GM12878 (cell line): ENCODE data around the gene CDK11A. TPM values are rescaled to one million over a fixed set of nuclear protein-coding genes. Genes with fewer than 3 reads are reported as not detected.
"Not testable (repeated sequence)": the region's sequence is repeated elsewhere in the genome, so short reads cannot be mapped to it uniquely, and the experiment has no call there.

Experiments
- ATAC-seq: fragments of 200-7000 bp; cut with Tn5 transposase; 3 replicates; pipeline ENCODE4 v1.9.1; 2020; ENCODE audit warnings: mild to moderate bottlenecking, moderate library complexity
- BruUV-seq: library from RNA; stranded (reverse); fragments of 400-500 nt; replicated peaks from 2 replicates; lab custom pipeline; 2021; lab: Mats Ljungman, UMichigan
- CTCF ChIA-PET: fragments of 300-600 bp; sonication (Branson Sonifier 250); formaldehyde crosslinking; extraction: SDS; loops from one replicate; lab custom pipeline; 2021; ENCODE audit warnings: inconsistent platforms; lab: Yijun Ruan, JAX
- POLR2A ChIA-PET: fragments of 350-600 bp; formaldehyde crosslinking; extraction: SDS; loops from one replicate; lab custom pipeline; 2021; ENCODE audit warnings: inconsistent platforms; lab: Charles Lee
- RAD21 ChIA-PET: fragments of 300-600 bp; sonication (Branson Sonifier 250); formaldehyde crosslinking; loops from one replicate; lab custom pipeline; 2023; ENCODE audit warnings: antibody characterized with exemption; ENCODE audit not compliant: unreplicated experiment; lab: Charles Lee
- SMC1A ChIA-PET: fragments of 300-600 bp; sonication (Branson Sonifier 250); formaldehyde crosslinking; loops from one replicate; lab custom pipeline; 2023; ENCODE audit not compliant: unreplicated experiment, uncharacterized antibody; lab: Charles Lee
- DNase-seq: peaks from one replicate; pipeline ENCODE4 v3.0.0-alpha.2; 2011; ENCODE audit warnings: low read depth, low spot score
- FAIRE-seq: peaks from 3 replicates; lab custom pipeline; 2011; peaks lifted over from hg19 to GRCh38; lab: Jason Lieb, UNC
- H2AFZ ChIP-seq: 2 replicates; pipeline ENCODE4 v1.6.0; 2011; ENCODE audit warnings: low read depth, low read length, control low read depth; ENCODE audit not compliant: control insufficient read depth
- H3K27ac ChIP-seq: 2 replicates; pipeline ENCODE4 v1.5.1; 2011; ENCODE audit warnings: control low read depth; ENCODE audit not compliant: control insufficient read depth, insufficient read depth
- H3K27me3 ChIP-seq, 2 experiments: replicated peaks in 1 of 2; 2 replicates each; pipeline versions ENCODE4 v1.6.0 to v1.6.1; 2011; ENCODE audit warnings: low read length in 1 of 2; ENCODE audit not compliant: control insufficient read depth in 2 of 2, insufficient read depth in 2 of 2
- H3K36me3 ChIP-seq, 2 experiments: 2 replicates each; pipeline ENCODE4 v1.5.1; 2011; ENCODE audit warnings: low read length in 1 of 2; ENCODE audit not compliant: control insufficient read depth in 2 of 2, insufficient read depth in 2 of 2
- H3K4me1 ChIP-seq: 2 replicates; pipeline ENCODE4 v1.6.1; 2011; ENCODE audit warnings: mild to moderate bottlenecking, low read length, moderate library complexity, mixed read lengths; ENCODE audit not compliant: control insufficient read depth, insufficient read depth
- H3K4me2 ChIP-seq: 2 replicates; pipeline ENCODE4 v1.6.0; 2011; ENCODE audit warnings: control low read depth; ENCODE audit not compliant: control insufficient read depth, insufficient read depth
- H3K4me3 ChIP-seq: fragments of 200-600 bp; sonication (generic); 2 replicates; pipeline ENCODE4 v1.5.1; 2016
- H3K79me2 ChIP-seq: 2 replicates; pipeline ENCODE4 v1.6.0; 2011; ENCODE audit warnings: low read length; ENCODE audit not compliant: control insufficient read depth, insufficient read depth
- H3K9ac ChIP-seq: 2 replicates; pipeline ENCODE4 v1.8.0; 2011; ENCODE audit warnings: low read length, control low read depth, mixed read lengths; ENCODE audit not compliant: control insufficient read depth, insufficient read depth
- H3K9me3 ChIP-seq: replicated peaks from 3 replicates; pipeline ENCODE4 v1.5.1; 2011; ENCODE audit warnings: mild to moderate bottlenecking, low read length; ENCODE audit not compliant: control insufficient read depth, insufficient read depth
- H4K20me1 ChIP-seq: 2 replicates; pipeline ENCODE4 v1.6.0; 2011; ENCODE audit not compliant: control insufficient read depth, insufficient read depth
- ASH2L ChIP-seq: fragments of 300-600, 200-600 bp; sonication (generic); IDR thresholded peaks from 2 replicates; pipeline ENCODE4 v1.6.1; 2017; ENCODE audit warnings: low read depth, mild to moderate bottlenecking, borderline replicate concordance
- ATF7 ChIP-seq: fragments of 450-650 bp; IDR thresholded peaks from 2 replicates; pipeline ENCODE4 v1.6.1; 2016; ENCODE audit warnings: low read depth, mild to moderate bottlenecking
- KLF5 ChIP-seq: fragments of 450-650 bp; IDR thresholded peaks from 2 replicates; pipeline ENCODE4 v1.6.1; 2014; ENCODE audit warnings: mild to moderate bottlenecking; ENCODE audit not compliant: partially characterized antibody
- POLR2AphosphoS5 ChIP-seq: IDR thresholded peaks from 2 replicates; pipeline ENCODE4 v1.6.1; 2011; ENCODE audit warnings: mild to moderate bottlenecking, low read length, inconsistent platforms
- SPI1 ChIP-seq: IDR thresholded peaks from 2 replicates; pipeline ENCODE4 v1.6.1; 2011; ENCODE audit warnings: low read depth, mild to moderate bottlenecking, low read length, moderate library complexity, borderline replicate concordance; ENCODE audit not compliant: insufficient read depth
- SRF ChIP-seq, 2 experiments: IDR thresholded peaks; 2 replicates each; pipeline ENCODE4 v1.6.1; 2011; ENCODE audit warnings: low read depth in 2 of 2, low read length in 2 of 2, mild to moderate bottlenecking in 1 of 2, moderate library complexity in 1 of 2
- WGBS: methylation state at CpG from one replicate; pipeline ENCODE4 v1.1.6; 2016; ENCODE audit warnings: low lambda C conversion rate; ENCODE audit not compliant: insufficient replicate concordance, insufficient coverage; ENCODE audit errors: missing lambda C conversion rate; 5-methylcytosine and 5-hydroxymethylcytosine counted together
- in situ Hi-C: fragments of 300-500 bp; cut with MboI; formaldehyde crosslinking; loops from 9 replicates; pipeline ENCODE4 v1.14.3; 2018; ENCODE audit warnings: mixed read lengths
- intact Hi-C: fragments of 100-400 bp; cut with micrococcal nuclease; formaldehyde crosslinking; loops from one replicate; pipeline ENCODE4 v1.14.2; 2022; ENCODE audit not compliant: unreplicated experiment
- polyA plus RNA-seq, 11 experiments: library from polyadenylated mRNA; depleted of rRNA in 4 of 11; unstranded in 6 of 11; stranded (reverse) in 5 of 11; fragments of >200 nt; fragmentation: Nextera tagmentation in 4 of 11; fragmentation: Illumina TruSeq in 1 of 11; extraction: Ambion mirVana in 4 of 11; extraction: Trizol in 1 of 11; gene quantifications; 1 replicate in 1 of 11; 2 replicates in 10 of 11; pipeline versions ENCODE4 v1.2.1 to v1.2.3, GENCODE V29; 2011 to 2016; ENCODE audit warnings: inconsistent platforms in 2 of 11, missing spikeins in 2 of 11, low read depth in 1 of 11
- total RNA-seq, 4 experiments: library from RNA; depleted of rRNA in 3 of 4; stranded (reverse); fragments of >200 nt in 3 of 4; fragmentation: Illumina TruSeq in 1 of 4; extraction: Trizol in 1 of 4; gene quantifications; 2 replicates each; pipeline versions ENCODE4 v1.2.1 to v1.2.3, GENCODE V29; 2013 to 2021
- TF ChIP-seq, protein P1 (sequence below): fragments of 450-650 bp; IDR thresholded peaks from 2 replicates; pipeline ENCODE4 v1.6.1; 2016; ENCODE audit warnings: mild to moderate bottlenecking, moderate library complexity, borderline replicate concordance
- TF ChIP-seq, protein P2 (sequence below): fragments of 450-650 bp; conservative IDR thresholded peaks from 2 replicates; pipeline ENCODE4 v1.6.1; 2017; ENCODE audit warnings: mild to moderate bottlenecking, moderate library complexity

CDK11A gene
- total and polyA plus RNA-seq, 10 of the 15 experiments (the other 5 are each of a cell fraction or from before 2014, with no cell fraction given), result 5.1 to 46.0 (median 25.9) TPM

DNA sequence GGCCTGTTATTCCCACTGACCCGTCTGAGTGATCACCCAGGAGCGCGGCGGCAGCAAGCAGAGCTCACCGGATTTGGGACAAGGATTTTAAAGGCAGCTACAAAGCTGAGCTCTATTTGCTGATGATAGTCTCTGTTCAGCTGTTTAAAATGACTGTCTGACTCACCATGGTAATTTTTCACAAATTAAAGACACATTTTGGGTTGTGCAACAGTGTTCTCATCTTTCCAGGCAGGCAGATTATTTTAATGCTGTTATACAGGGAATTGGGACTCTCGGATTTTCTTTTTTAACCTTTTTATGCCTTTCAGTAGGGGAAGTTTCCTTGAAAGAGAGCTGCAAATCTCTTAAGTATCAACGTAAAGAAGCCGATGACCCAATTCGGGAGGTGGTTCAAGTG, 61.8 kb downstream of the CDK11A start:
- RAD21 ChIA-PET, CTCF ChIA-PET, intact Hi-C loops, DNase-seq, SMC1A ChIA-PET, H2AFZ ChIP-seq, ATAC-seq, H3K4me1 ChIP-seq, H3K27ac ChIP-seq, H3K79me2 ChIP-seq, H4K20me1 ChIP-seq, H3K9ac ChIP-seq, H3K36me3 ChIP-seq, H3K4me3 ChIP-seq, H3K27me3 ChIP-seq, BruUV-seq, H3K4me2 ChIP-seq, H3K9me3 ChIP-seq, POLR2A ChIA-PET, FAIRE-seq, in situ Hi-C loops: not testable (repeated sequence)
- WGBS, result 95% methylated on average over 9 of the region's 9 CpGs

DNA sequence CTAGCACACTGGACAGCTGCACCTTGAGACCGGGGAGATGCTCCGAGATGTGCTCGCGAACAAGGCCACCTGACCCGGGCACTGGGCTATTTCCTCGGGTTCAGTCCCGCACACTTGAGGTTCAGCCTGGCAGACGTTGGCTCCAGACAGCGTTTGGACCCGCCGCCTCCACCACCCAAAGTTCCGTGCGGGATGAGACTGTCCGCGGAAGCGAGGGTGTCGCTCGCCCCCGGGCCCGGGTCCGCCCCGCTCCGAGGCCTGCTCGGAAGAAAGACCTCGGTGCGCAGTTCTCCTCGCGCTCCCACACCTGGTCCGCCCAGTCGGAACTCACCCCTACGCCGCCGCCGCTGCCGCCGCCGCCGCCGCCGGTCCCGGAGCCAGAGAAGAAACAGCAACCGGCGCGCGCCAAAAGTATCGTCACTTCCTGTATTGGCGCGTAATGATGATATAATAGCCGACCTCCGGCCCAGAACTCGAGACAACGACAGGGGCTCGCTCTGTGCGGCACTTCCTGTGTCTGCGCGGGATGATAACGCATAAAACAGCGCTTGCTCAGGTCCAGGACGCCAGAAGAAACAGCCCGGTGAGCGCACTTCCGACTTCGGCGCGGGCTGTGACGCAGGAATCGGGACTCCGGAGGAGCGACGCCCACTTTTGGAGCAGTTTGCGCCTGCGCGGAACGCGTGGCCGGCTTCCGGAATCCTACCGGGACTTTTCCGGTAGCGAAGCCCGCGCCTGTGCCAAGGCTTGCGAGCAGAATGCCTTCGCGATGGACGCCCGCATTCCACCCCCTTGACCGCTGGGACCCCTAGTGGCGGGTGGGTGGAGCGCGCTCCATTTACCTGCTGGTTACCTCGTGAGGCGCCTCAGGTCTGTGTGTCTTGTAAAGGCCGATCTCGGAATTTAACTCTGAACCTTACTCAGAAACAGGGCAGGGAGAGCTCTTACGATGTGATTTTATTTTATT, 65.3 kb downstream of the CDK11A start, which contains the start of gene CDK11B:
TSS of gene CDK11B (minus strand) at position 422 of the 967 bp plus-strand sequence. CDS start 1,519 bp downstream, outside the sequence.
- peak; percentile 98 for FAIRE-seq
- POLR2A ChIA-PET, H3K27me3 ChIP-seq, H3K9me3 ChIP-seq, CTCF ChIA-PET, BruUV-seq, H4K20me1 ChIP-seq, in situ Hi-C loops, H3K79me2 ChIP-seq, RAD21 ChIA-PET, H3K4me1 ChIP-seq: not testable (repeated sequence)
- SMC1A ChIA-PET, result interaction anchor here (0.6 kb wide), 1 partner anchor 42 kb away, joined by 3 read pairs; no protein-coding TSS in a partner anchor
- Histone ChIP-seq H3K9ac (peak within 1 kb of the TSS; percentile 89), H3K36me3 (peaks cover 1 to 13% of the 10 kb centered on the region in 2 experiments; a peak in 3 of 4 replicates), H3K4me2 (peak within 1 kb of the TSS; percentile 74; the same call in 1 of the 2 replicates), H2AFZ (peak within 1 kb of the TSS; percentile 90), H3K4me3 (peak within 1 kb of the TSS; percentile 68), H3K27ac (peak within 1 kb of the TSS; percentile 96)
- peak; percentile 87 for DNase-seq
- under 1% methylated on average over 54 of the region's 96 CpGs for WGBS
- intact Hi-C loops, result loop anchor here (5.0 kb wide), 1 partner anchor 63 kb away; the partner anchor contains the start of gene CDK11A
- ATAC-seq, result peak; percentile 94
- TF ChIP-seq ASH2L (peak; percentile 92; the same call in 1 of the 2 replicates), POLR2AphosphoS5 (0 out of 2 replicates have a peak, but pooled peaks have one; percentile 52), SPI1 (peak; percentile 34; the same call in 1 of the 2 replicates), ATF7 (peak; percentile 86), KLF5 (peak; percentile 79), SRF (IDR thresholded peaks at IDR 0.05; ENCODE audit: low read depth in 2 of 2, low read length in 2 of 2) (peak in 1 of 2 experiments; percentile 84; a peak in 2 of 4 replicates)
- TF ChIP-seq, protein P1, sequence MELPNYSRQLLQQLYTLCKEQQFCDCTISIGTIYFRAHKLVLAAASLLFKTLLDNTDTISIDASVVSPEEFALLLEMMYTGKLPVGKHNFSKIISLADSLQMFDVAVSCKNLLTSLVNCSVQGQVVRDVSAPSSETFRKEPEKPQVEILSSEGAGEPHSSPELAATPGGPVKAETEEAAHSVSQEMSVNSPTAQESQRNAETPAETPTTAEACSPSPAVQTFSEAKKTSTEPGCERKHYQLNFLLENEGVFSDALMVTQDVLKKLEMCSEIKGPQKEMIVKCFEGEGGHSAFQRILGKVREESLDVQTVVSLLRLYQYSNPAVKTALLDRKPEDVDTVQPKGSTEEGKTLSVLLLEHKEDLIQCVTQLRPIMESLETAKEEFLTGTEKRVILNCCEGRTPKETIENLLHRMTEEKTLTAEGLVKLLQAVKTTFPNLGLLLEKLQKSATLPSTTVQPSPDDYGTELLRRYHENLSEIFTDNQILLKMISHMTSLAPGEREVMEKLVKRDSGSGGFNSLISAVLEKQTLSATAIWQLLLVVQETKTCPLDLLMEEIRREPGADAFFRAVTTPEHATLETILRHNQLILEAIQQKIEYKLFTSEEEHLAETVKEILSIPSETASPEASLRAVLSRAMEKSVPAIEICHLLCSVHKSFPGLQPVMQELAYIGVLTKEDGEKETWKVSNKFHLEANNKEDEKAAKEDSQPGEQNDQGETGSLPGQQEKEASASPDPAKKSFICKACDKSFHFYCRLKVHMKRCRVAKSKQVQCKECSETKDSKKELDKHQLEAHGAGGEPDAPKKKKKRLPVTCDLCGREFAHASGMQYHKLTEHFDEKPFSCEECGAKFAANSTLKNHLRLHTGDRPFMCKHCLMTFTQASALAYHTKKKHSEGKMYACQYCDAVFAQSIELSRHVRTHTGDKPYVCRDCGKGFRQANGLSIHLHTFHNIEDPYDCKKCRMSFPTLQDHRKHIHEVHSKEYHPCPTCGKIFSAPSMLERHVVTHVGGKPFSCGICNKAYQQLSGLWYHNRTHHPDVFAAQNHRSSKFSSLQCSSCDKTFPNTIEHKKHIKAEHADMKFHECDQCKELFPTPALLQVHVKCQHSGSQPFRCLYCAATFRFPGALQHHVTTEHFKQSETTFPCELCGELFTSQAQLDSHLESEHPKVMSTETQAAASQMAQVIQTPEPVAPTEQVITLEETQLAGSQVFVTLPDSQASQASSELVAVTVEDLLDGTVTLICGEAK, result peak; percentile 95
- TF ChIP-seq, protein P2, sequence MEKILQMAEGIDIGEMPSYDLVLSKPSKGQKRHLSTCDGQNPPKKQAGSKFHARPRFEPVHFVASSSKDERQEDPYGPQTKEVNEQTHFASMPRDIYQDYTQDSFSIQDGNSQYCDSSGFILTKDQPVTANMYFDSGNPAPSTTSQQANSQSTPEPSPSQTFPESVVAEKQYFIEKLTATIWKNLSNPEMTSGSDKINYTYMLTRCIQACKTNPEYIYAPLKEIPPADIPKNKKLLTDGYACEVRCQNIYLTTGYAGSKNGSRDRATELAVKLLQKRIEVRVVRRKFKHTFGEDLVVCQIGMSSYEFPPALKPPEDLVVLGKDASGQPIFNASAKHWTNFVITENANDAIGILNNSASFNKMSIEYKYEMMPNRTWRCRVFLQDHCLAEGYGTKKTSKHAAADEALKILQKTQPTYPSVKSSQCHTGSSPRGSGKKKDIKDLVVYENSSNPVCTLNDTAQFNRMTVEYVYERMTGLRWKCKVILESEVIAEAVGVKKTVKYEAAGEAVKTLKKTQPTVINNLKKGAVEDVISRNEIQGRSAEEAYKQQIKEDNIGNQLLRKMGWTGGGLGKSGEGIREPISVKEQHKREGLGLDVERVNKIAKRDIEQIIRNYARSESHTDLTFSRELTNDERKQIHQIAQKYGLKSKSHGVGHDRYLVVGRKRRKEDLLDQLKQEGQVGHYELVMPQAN, result peak; percentile 89
